Measurements from ENCODE around the gene TPST2.

The TPST2 gene

DNA sequence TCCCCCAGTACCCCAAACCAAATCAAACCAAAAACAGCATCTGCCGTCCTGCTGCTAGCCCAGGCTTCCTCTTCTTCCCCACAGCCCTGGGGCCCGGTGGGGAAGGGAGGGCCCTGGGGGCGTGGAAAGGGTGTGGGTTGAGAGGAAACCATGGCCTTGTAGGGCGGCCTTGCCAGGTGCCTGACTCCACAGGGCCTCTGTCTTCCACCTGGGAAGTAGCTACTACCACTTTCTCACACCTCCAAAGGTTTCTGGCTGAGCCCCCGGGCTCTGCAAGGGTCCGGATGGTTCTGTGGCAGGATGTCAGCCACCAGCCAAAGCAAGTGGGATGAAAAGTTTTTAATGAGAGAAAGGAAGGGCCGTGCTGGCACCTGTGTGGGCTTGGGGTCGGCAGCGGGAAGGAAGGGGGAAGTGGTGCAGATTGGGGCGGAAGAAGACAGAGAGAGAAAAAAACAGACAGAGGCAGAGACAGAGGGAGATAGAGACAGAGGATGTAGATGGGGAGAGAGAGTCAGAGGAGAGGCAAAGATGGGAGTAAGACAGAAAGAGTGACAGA is 10.5 kb downstream of the TPST2 start:
- FAIRE-seq: no peak

DNA sequence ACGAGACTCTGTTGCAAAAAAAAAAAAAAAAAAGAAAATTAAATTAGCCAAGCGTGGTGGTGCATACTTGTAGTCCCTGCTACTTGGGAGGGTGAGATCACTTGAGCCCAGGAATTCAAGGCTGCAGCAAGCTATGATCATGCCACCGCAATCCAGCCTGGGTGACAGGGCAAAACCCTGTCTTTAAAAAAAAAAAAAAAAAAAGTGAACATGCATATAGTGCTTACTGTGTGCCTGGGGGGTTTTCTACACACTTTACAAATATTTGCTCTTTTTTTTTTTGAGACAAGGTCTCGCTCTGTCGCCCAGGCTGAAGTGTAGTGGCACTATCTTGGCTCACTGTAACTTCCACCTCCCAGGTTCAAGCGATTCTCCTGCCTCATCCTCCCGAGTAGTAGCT is 12.9 kb downstream of the TPST2 start:
- FAIRE-seq: no peak

DNA sequence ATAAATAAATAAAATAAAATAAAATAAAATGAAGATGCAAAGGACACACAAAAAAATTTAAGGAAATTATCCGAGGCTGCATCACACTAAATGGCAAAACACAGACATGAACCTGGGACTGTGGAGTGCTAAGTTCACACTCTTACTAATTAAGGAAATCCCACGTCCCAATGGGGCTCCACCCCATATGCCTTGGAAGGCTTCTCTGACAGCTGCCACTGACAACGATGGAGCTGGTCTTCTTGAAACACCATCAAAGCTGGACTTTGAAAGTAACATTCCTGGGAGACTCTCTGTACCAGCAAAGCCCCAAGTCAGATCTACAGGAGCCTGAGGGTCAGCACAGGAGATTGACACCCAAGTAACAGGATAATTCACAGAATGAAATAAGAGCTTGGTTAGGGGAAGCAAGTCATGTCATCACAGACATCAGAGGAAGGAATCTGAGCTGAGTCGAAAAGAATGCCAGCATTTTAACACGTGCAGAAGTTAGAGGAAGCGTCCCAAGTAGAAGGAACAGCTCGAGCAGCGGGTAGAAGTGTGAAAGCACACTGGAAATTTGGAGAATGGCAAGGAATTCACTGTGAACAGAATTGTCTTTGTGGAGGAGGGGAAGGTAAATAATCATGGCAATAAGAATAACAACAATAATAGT is 13.8 kb downstream of the TPST2 start:
- no peak for FAIRE-seq

DNA sequence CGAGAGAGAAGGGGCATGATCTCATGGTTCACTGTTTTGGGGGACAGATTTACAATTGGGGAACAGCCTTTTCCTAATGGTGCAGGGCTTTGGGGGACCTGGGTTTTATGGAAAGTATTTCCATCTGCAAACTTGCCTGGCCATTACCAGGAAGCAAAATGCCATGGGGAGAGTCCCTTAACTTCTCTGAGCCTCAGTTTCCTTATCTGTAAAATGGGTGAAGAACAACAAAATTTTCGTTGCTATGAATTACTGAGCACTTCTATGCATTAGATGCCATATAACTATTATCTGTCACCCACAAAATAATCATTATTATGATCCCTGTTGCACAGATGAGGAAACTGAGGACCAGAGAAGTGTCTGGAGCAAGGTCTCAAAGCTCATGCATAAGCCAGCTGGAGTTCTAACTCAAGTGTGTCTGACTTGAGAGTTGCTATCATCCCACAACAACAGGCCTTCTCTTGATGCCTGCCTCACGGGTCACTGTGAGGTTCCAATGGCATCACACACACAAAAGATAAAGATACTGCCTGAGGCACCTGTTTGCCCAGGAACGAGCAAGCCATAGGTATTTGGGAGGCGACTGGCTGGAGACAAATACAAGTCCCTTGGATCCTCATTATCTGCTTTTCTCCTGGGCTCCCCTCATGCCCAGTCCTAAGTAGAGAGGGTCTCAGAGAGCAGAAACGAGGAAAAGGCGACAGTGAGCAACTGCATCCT is 15.8 kb downstream of the TPST2 start:
- FAIRE-seq: no peak

DNA sequence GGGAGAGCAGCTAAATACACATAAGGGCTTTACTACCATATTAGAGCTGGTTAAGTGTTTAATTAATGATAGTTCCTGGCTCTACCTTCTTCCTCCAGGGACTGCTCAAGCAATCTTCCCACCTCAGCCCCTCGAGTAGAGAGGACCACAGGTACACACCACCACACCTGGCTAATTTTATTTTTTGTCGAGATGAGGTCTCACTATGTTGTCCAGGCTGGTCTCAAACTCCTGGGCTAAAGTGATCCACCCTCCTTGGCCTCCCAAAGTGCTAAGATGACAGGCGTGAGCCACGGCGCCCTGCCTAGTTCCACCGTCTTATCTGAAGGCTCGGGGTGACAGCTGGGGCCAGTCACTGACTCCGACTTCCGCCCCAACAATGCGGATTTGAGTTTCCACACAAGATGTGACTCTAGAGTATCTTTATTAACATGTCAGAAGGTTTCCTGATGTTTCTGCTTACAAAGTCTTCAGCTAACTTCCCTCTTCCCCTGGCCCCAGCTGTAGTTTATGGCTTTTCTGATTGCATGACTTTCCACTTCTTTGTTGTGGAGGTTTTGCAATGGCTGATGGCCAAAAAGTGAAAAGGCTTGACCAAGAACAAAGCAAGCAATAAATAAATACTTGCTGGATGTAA is 16.8 kb downstream of the TPST2 start:
- FAIRE-seq: no peak

DNA sequence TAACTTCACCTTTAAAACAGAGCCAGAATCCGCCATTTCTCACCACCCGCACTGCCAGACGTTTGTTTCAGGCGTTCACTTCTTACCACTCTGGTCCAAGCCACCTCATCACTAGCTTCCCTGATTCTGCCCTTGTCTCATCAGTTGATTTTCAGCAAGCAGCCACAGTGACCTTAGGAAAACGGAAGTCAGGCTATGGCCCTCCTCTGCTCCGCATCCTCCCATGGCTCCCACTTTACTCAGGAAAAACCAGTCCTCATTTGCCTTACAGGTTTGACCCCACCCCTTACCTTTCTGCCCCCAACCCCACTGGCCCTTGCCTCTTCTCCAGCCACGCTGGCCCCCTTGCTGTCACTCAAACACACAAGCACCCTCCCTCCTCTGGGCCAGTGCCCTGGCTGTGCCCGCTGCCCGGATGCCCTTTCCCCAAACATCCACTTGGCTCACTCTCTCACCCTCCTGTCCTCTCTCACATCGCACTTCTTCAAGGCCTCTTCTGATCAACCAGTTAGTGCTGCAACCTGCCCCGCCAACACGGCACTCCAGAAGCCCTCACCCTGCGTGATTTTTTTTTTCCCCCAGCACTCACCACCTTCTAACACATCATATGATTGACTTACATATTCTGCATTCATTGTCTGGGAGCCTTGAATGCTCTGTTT is 18.9 kb downstream of the TPST2 start:
- no peak for FAIRE-seq

DNA sequence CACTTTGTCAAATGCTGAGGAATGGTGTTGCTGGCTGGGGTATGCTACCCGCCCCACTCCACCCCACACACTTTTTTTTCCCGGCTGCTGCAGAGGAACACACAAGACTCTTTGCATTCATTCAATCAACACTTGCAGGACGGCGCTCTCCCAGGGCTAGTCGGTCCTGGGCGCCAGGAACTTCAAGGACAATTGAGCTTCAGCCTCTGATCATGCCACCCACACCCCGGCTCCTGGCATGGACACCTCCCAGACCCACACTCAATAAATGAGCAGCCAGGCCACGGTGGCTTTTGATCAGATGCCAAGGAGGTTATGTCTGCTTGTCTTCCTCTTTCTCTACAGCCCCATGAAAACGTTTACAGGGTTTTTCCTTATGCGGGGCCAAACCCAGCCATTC is 19.8 kb downstream of the TPST2 start:
- no peak for FAIRE-seq

DNA sequence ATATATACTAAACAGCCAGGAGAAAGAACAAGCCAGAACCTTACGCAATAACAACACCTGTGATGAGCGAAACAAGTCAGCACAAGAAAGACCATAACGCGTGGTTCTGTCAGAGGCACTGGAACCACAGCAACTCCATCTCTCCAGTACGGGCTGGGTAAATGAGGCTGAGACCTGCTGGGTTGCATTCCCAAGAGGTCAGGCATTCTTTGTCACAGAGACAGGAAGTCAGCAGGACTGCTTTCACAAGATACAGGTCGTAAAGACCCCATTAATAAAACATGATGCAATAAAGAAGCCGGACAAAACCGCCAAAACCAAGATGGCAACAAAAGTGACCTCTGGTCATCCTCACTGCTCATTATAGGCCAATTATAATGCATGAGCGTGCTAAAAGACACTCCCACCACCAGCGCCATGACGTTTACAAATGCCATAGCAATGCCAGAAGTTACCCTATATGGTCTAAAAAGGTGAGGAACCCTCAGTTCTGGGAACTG is 21.7 kb downstream of the TPST2 start:
- FAIRE-seq: no peak

DNA sequence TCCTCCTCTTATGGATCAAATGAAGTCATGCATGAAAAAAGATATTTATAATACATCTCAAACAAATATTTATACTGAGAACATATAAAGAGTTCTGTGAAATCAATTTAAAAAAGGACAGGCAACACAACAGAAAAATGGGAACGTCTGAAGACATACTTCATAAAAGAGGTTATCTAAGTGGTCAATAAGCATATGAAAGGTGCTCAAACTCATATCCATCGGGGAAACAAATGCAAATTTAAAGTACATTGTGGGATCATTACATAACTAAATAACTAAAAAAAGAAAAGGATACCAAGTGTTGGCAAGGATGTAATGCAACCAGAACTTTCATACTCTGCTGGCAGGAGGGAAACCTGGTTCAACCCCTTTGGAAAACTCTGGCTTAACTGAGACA is 22.3 kb downstream of the TPST2 start:
- no peak for FAIRE-seq

DNA sequence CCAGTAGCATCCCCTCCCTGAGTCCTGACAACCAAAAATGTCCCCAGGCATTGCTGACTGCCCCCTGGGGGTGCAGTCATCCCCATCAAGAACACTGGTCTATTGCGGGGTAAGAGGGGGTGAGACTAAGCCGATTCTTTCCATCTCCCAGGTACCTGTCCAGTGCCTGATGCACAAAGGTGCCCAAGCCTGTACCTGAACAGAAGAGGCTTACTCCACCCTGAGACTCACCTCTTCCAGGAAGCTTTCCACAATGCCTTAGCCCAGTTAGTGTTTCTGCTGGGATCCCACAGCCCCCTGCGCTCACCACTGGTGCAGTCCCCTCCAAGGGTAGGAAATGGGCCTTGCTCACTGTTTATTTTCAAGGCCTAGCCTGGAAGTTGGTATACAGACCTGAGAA is 22.9 kb downstream of the TPST2 start:
- FAIRE-seq: no peak

DNA sequence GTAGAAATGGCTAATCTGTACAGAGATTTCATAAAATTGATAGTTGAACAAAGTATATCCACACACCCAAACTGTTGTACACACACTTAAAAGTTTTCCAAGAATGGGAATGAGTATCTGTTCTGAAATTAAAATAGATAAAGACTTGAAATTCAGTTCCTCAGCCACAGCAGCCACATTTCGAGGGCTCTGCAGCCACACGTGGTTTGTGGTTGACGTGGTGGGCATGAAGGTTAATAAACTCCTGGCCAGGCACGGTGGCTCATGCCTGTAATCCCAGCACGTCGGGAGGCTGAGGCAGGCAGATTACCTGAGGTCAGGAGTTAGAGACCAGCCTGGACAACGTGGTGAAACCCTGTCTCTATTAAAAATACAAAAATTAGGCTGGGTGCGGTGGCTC is 24.0 kb downstream of the TPST2 start:
- FAIRE-seq: no peak

DNA sequence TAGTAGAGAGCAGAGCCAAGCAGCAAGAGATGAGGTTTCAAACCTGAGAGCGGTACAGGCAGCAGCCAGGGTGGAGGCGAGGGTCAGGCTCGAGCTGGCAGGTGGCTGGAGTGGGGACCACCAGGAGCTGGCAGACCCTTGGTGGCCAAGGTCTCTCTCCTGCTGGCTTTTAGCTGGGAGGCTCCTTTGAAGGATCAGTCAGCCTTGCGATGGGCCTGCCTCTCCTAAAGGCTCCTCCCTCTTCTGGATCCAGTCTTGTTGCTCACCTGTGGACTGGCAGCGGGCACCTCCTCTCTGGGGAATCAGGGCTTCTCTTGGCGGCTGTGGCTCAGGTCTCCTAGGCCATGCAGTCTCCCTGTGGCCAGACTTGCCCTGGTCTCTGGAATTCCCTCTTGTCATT is 24.8 kb downstream of the TPST2 start:
- no peak for FAIRE-seq

DNA sequence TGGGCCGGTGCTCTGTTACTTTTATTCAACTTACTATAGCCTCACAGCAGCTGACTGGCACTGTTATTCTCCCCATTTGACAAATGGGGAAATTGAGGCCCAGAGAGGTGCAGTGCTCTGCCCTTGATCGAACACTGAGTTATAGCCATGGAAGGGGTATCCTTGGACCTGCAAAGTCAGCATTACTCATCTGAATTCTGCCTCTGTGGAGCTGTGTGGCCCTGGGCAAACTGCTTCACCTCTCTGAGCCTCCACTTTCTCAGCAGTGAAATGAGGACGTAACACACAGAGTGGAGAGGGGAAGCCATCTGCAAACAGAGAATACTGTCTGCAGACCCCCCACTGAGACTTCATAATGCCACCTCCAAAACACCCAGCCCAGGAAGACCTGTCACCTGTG is 25.3 kb downstream of the TPST2 start:
- FAIRE-seq: no peak

DNA sequence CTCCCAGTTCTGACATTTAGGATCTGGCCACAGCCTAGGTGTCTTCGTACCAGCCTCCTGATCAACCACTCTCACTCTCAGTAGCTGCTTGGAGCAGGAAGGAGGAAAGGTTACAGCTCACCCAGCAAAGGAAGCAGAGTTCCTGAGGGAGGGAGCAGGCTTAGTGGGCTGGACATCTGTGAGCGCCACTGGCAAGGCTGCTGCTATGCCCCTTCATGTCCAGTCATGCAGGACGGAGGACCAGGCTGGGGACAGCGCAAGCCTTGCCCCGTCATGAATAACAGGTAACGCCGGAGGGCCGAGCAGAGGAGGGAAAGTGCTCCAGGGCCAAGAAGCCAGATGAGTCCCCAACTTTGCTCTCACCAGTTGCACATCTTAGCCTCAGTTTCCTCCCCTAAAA is 25.8 kb downstream of the TPST2 start:
- no peak for FAIRE-seq

DNA sequence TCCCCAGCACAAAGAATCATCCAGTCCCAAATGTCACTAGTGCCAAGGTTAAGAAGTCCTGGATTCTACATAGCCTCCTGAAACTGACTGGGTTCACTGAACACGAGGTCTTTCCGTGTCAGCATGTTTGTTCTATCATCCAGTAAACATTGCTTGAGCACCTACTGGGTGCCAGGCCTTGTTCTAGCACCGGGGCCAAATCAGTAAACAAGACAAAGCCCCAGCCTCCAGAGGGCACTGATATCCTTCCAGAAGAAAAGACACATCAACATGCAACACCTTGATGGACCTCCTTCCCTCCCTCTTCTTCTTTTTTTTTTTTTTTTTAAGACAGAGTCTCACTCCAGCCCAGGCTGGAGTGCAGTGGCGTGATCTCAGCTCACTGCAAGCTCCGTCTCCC is 26.9 kb downstream of the TPST2 start:
- no peak for FAIRE-seq

DNA sequence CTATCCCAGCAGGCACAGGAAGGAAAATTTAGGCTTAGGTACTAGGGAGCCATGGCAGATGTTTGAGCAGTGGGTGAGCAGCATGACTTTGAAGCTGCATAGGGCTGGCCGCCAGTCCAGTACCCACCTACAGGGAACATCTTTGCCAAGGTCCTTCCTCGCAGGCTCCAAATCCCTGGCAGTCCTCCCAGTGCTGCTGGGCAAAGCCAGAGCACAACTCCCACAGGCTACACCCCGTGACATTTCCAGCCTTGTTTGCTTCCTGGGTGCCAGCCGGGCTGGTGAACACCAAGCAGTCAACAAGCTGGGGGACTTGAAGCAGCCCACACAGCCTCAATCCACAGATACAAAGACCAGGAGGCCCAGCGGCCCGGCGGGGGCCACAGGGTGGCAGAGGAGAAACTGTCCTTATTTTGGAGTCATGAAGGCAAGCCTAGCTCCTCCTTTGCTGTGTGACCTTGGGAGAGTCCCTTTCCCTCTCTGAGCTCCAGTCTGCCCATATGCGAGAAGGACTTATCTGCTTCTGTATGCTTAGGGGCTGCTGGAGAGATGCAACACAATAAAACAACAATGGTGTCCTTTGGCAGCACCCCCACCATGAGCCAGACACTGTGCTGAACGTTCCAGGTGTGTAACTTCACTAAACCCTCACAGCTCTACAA is 28.0 kb downstream of the TPST2 start:
- FAIRE-seq: no peak

DNA sequence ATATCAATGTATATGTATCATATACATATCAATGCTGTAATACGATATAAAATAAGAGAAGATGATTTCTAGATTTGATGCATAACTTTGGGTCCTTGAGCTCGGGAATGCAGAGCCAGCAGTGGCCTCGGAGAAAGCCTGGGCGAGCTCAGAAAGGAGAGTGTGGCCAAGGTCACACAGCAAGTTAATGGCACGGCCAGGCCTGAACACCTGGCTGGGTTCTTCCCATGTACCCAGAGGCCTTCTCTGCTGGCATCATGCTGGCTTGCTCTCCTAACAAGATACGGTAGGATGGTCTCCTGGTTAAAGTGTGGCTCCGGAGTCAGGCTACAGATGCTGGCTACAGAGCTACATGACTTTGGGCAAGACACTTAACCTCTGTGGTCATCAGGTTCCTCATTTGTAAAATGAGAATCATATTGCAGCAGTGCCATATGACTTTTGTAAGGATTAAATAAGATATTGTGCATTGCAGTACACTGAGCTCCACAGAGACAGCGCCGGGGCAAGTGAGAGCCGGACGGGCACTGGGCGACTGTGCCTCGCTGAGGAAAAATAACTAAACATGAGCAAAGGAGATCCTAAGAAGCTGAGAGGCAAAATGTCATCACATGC is 29.9 kb downstream of the TPST2 start:
- FAIRE-seq: no peak

DNA sequence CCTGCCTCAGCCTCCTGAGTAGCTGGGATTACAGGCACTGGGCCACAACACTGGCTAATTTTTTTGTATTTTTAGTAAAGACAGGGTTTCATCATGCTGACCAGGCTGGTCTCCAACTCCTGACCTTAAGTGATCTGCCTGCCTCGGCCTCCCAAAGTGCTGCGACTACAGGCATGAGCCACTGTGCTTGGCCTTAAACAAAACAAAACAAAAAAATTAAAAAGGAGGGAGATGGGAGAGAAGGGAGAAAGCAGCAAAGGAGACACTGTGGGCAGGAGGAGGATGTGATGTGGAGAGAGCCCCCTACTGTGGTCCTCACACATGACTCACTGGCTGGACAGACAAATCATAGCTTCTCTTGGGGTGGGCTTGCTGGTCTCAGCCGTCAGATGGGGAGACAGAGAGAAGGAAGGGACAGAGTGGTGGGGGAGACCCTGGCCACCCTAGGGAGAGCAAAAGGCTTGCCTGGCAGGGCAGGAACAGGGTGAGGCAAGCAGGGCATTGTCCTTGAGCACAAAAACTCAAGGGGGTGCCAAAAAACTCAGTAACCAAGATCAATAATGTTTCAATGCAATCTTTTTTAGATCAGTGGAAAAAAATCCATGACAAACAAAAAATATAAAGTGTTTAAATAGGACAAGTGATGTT is 31.6 kb downstream of the TPST2 start:
- no peak for FAIRE-seq

DNA sequence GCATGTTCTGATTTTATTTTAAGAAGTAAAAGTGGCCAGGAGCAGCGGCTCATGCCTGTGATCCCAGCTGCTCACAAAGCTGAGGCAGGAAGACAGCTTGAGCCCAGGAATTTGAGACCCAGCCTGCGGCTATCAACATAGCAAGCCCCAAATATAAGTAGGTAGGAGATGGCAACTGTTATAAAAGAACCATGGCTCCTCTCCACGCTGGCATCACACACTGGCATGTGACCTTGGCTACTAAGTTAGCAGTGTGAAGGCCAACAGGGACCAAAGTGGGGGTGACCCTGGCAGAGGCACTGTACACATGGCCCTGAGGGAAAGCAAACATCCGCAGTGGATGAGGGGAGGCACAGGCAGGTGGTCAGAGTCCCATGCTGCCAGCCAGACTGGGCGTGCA is 33.0 kb downstream of the TPST2 start:
- FAIRE-seq: no peak

DNA sequence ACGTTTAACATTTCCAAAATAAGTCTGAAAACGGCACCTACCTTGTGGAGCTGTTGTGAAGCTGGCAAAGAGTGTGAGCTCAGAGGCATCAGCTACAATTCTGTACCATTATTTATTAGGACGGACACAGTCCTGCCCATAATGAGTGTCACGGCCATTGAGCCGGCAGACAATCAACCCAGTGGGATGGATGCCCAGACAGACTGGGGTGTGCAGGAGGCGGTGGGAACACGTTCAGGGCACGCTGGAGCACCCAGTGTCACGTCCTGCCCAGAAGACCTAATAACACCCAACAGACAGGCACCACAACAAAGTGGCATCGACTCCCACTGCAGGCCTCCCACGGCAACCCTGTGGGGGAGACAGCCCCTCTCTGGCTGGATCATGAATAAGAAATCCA is 34.5 kb downstream of the TPST2 start:
- no peak for FAIRE-seq

DNA sequence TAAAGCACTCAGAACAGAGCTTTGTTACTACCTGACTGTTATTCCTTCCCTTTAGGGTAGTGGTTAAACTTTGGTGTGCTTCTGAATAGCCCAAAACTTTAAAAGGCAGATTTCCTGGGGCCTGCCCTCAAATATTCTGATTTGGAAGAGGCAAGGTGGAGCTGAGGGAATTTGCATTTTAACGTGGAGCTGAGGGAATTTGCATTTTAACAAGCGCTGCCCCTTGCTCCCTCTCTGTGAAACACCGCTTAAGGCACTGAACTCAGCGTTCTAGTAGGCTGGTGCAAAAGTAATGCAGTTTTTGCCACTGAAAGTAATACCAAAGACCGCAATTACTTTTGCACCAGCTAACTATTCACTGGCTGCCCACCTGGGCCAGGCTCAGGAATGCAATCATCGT is 35.0 kb downstream of the TPST2 start:
- FAIRE-seq: no peak

Data from colon (tissue), 2 donors.